PFSK-1 (cell line): ENCODE measurements around the gene HOXC6.

Source experiments
- FOXP2 ChIP-seq: optimal IDR thresholded peaks from 2 replicates; pipeline ENCODE3; 2011; ENCODE audit warnings: borderline replicate concordance, control low read depth, inconsistent platforms; ENCODE audit not compliant: insufficient read depth; ENCODE audit errors: extremely low read length, extremely low read depth
- POLR2AphosphoS5 ChIP-seq: IDR thresholded peaks from 2 replicates; pipeline ENCODE4 v1.6.1; 2012; ENCODE audit warnings: low read depth, mild to moderate bottlenecking, control low read depth, low read length, moderate library complexity
- SIN3A ChIP-seq: IDR thresholded peaks from 2 replicates; pipeline ENCODE4 v1.6.1; 2012; ENCODE audit warnings: mild to moderate bottlenecking, low read length, moderate library complexity, borderline replicate concordance; ENCODE audit not compliant: insufficient read depth
- TAF1 ChIP-seq: IDR thresholded peaks from 2 replicates; pipeline ENCODE4 v1.6.1; 2012; ENCODE audit warnings: low read length, control low read depth, borderline replicate concordance; ENCODE audit not compliant: insufficient read depth
- TF ChIP-seq, protein P1 (sequence below), 2 experiments: IDR thresholded peaks; 2 replicates each; pipeline versions ENCODE4 v1.6.1 to v1.8.0; 2011 to 2012; ENCODE audit warnings: low read depth in 2 of 2, low read length in 2 of 2, control low read depth in 1 of 2, inconsistent platforms in 1 of 2, mild to moderate bottlenecking in 1 of 2, moderate library complexity in 1 of 2; ENCODE audit not compliant: insufficient read depth in 1 of 2

Gene HOXC6

GRCh38 chr12:54045868-54046521 is 17.8 kb downstream of the HOXC6 start:
- TF ChIP-seq SIN3A (no peak), TAF1 (no peak), FOXP2 (no peak), POLR2AphosphoS5 (no peak)
- TF ChIP-seq, protein P1, sequence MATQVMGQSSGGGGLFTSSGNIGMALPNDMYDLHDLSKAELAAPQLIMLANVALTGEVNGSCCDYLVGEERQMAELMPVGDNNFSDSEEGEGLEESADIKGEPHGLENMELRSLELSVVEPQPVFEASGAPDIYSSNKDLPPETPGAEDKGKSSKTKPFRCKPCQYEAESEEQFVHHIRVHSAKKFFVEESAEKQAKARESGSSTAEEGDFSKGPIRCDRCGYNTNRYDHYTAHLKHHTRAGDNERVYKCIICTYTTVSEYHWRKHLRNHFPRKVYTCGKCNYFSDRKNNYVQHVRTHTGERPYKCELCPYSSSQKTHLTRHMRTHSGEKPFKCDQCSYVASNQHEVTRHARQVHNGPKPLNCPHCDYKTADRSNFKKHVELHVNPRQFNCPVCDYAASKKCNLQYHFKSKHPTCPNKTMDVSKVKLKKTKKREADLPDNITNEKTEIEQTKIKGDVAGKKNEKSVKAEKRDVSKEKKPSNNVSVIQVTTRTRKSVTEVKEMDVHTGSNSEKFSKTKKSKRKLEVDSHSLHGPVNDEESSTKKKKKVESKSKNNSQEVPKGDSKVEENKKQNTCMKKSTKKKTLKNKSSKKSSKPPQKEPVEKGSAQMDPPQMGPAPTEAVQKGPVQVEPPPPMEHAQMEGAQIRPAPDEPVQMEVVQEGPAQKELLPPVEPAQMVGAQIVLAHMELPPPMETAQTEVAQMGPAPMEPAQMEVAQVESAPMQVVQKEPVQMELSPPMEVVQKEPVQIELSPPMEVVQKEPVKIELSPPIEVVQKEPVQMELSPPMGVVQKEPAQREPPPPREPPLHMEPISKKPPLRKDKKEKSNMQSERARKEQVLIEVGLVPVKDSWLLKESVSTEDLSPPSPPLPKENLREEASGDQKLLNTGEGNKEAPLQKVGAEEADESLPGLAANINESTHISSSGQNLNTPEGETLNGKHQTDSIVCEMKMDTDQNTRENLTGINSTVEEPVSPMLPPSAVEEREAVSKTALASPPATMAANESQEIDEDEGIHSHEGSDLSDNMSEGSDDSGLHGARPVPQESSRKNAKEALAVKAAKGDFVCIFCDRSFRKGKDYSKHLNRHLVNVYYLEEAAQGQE (IDR thresholded peaks at IDR 0.05; ENCODE audit: insufficient read depth in 1 of 2, low read depth in 2 of 2, low read length in 2 of 2), result no peak

GRCh38 chr12:54046809-54047159 is 18.5 kb downstream of the HOXC6 start:
- TF ChIP-seq FOXP2 (no peak), POLR2AphosphoS5 (no peak), SIN3A (no peak), TAF1 (no peak)
- TF ChIP-seq, protein P1 (IDR thresholded peaks at IDR 0.05; ENCODE audit: insufficient read depth in 1 of 2, low read depth in 2 of 2, low read length in 2 of 2), result no peak

- TF ChIP-seq POLR2AphosphoS5, result no peak
- TF ChIP-seq, protein P1 (IDR thresholded peaks at IDR 0.05; ENCODE audit: insufficient read depth in 1 of 2, low read depth in 2 of 2, low read length in 2 of 2), result no peak
- TF ChIP-seq FOXP2, result no peak
- no peak for TF ChIP-seq SIN3A
- no peak for TF ChIP-seq TAF1
Measured at GRCh38 chr12:54047160-54047963, 19.1 kb downstream of the HOXC6 start.

- TF ChIP-seq POLR2AphosphoS5 (no peak), TAF1 (no peak), FOXP2 (no peak), SIN3A (no peak)
- TF ChIP-seq, protein P1 (IDR thresholded peaks at IDR 0.05; ENCODE audit: insufficient read depth in 1 of 2, low read depth in 2 of 2, low read length in 2 of 2), result no peak
Measured at GRCh38 chr12:54047964-54048303, 19.7 kb downstream of the HOXC6 start.
